Measurements from ENCODE around the gene RCAN1.

Gene RCAN1

GRCh38 chr21:34552360-34553098 is 62.4 kb downstream of the RCAN1 start:
- TF ChIP-seq TAF1 (IDR thresholded peaks at IDR 0.05; ENCODE audit: borderline replicate concordance, insufficient read depth, low read length) (no peak), REST (IDR thresholded peaks at IDR 0.05; ENCODE audit: insufficient read depth in 1 of 2, low read depth in 2 of 2, low read length in 2 of 2) (no peak), FOXP2 (optimal IDR thresholded peaks at IDR 0.05; ENCODE audit: borderline replicate concordance, extremely low read depth, extremely low read length, insufficient read depth) (no peak), POLR2AphosphoS5 (IDR thresholded peaks at IDR 0.05; ENCODE audit: low read depth, low read length) (no peak), SIN3A (IDR thresholded peaks at IDR 0.05; ENCODE audit: borderline replicate concordance, insufficient read depth, low read length) (no peak)

GRCh38 chr21:34550182-34550799 is 64.6 kb downstream of the RCAN1 start:
- TF ChIP-seq REST (IDR thresholded peaks at IDR 0.05; ENCODE audit: insufficient read depth in 1 of 2, low read depth in 2 of 2, low read length in 2 of 2) (no peak), POLR2AphosphoS5 (IDR thresholded peaks at IDR 0.05; ENCODE audit: low read depth, low read length) (no peak), FOXP2 (optimal IDR thresholded peaks at IDR 0.05; ENCODE audit: borderline replicate concordance, extremely low read depth, extremely low read length, insufficient read depth) (no peak), TAF1 (IDR thresholded peaks at IDR 0.05; ENCODE audit: borderline replicate concordance, insufficient read depth, low read length) (no peak), SIN3A (IDR thresholded peaks at IDR 0.05; ENCODE audit: borderline replicate concordance, insufficient read depth, low read length) (no peak)

- TF ChIP-seq POLR2AphosphoS5 (IDR thresholded peaks at IDR 0.05; ENCODE audit: low read depth, low read length) (no peak), SIN3A (IDR thresholded peaks at IDR 0.05; ENCODE audit: borderline replicate concordance, insufficient read depth, low read length) (no peak), FOXP2 (optimal IDR thresholded peaks at IDR 0.05; ENCODE audit: borderline replicate concordance, extremely low read depth, extremely low read length, insufficient read depth) (no peak), TAF1 (IDR thresholded peaks at IDR 0.05; ENCODE audit: borderline replicate concordance, insufficient read depth, low read length) (no peak), REST (IDR thresholded peaks at IDR 0.05; ENCODE audit: insufficient read depth in 1 of 2, low read depth in 2 of 2, low read length in 2 of 2) (no peak)
Observed at GRCh38 chr21:34548781-34549376, 66.0 kb downstream of the RCAN1 start.

GRCh38 chr21:34546542-34546941 is 68.4 kb downstream of the RCAN1 start:
- TF ChIP-seq REST (IDR thresholded peaks at IDR 0.05; ENCODE audit: insufficient read depth in 1 of 2, low read depth in 2 of 2, low read length in 2 of 2) = no peak
- TF ChIP-seq SIN3A (IDR thresholded peaks at IDR 0.05; ENCODE audit: borderline replicate concordance, insufficient read depth, low read length) = no peak
- no peak for TF ChIP-seq POLR2AphosphoS5 (IDR thresholded peaks at IDR 0.05; ENCODE audit: low read depth, low read length)
- TF ChIP-seq FOXP2 (optimal IDR thresholded peaks at IDR 0.05; ENCODE audit: borderline replicate concordance, extremely low read depth, extremely low read length, insufficient read depth) = no peak
- no peak for TF ChIP-seq TAF1 (IDR thresholded peaks at IDR 0.05; ENCODE audit: borderline replicate concordance, insufficient read depth, low read length)
